ENCODE results near the gene WNT4. TPM values are rescaled to one million over a fixed set of nuclear protein-coding genes. Genes with fewer than 3 reads are reported as not detected.

Gene WNT4
- total RNA-seq, 1 experiment from 2014 or later: 0.92 TPM

DNA sequence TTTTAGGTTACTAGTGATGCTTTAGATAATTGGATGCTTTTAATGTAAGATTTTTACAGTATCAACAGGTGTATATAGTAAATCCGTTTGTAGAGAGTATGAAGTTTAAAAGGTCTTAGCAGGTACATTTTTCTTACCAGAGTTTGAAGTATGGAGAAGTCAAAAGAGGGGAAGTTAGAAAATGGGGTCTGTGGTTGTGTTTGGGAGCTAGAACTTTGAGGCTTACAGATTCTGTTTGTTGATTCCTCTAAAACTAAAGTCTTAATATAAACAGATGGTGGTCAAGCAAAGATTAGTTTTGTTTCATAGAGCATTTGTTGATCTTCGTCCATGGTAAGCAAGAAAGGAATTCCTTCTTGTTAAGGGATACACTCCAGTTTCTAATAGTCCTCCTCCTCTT, 54.6 kb downstream of the WNT4 start:
- Histone ChIP-seq H3K9me3 (ENCODE audit: control insufficient read depth, insufficient read depth, low read depth, low read length) (no peaks in the 10 kb centered on the region), H3K27ac (ENCODE audit: low read length) (no peak overlapping the region), H3K36me3 (ENCODE audit: control insufficient read depth, insufficient read depth, low read length) (peaks cover 29% of the 10 kb centered on the region), H3K4me1 (ENCODE audit: control insufficient read depth, insufficient read depth, low read length) (peaks cover 18% of the 10 kb centered on the region), H3K27me3 (ENCODE audit: control insufficient read depth, insufficient read depth, low read length) (no peaks in the 10 kb centered on the region), H3K4me3 (ENCODE audit: low read depth in 2 of 2, low read length in 2 of 2) (no peak overlapping the region)
- ATAC-seq (no peak), DNase-seq (ENCODE audit: low read depth, low spot score) (no peak)
- intact Hi-C loops (cut with micrococcal nuclease; ENCODE audit: unreplicated experiment) (no loop called here), in situ Hi-C loops (cut with HindIII; ENCODE audit: low pct_unique_long_range_greater_than_20kb, low sequenced_read_pairs) (no loop called here)
- BruUV-seq (replicated peaks): no TSS peak
- ChIA-PET POLR2A (no interaction called here), CTCF (no interaction called here)
- TF ChIP-seq, protein P1, sequence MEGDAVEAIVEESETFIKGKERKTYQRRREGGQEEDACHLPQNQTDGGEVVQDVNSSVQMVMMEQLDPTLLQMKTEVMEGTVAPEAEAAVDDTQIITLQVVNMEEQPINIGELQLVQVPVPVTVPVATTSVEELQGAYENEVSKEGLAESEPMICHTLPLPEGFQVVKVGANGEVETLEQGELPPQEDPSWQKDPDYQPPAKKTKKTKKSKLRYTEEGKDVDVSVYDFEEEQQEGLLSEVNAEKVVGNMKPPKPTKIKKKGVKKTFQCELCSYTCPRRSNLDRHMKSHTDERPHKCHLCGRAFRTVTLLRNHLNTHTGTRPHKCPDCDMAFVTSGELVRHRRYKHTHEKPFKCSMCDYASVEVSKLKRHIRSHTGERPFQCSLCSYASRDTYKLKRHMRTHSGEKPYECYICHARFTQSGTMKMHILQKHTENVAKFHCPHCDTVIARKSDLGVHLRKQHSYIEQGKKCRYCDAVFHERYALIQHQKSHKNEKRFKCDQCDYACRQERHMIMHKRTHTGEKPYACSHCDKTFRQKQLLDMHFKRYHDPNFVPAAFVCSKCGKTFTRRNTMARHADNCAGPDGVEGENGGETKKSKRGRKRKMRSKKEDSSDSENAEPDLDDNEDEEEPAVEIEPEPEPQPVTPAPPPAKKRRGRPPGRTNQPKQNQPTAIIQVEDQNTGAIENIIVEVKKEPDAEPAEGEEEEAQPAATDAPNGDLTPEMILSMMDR (IDR thresholded peaks at IDR 0.05): no peak
- TF ChIP-seq, protein P2, sequence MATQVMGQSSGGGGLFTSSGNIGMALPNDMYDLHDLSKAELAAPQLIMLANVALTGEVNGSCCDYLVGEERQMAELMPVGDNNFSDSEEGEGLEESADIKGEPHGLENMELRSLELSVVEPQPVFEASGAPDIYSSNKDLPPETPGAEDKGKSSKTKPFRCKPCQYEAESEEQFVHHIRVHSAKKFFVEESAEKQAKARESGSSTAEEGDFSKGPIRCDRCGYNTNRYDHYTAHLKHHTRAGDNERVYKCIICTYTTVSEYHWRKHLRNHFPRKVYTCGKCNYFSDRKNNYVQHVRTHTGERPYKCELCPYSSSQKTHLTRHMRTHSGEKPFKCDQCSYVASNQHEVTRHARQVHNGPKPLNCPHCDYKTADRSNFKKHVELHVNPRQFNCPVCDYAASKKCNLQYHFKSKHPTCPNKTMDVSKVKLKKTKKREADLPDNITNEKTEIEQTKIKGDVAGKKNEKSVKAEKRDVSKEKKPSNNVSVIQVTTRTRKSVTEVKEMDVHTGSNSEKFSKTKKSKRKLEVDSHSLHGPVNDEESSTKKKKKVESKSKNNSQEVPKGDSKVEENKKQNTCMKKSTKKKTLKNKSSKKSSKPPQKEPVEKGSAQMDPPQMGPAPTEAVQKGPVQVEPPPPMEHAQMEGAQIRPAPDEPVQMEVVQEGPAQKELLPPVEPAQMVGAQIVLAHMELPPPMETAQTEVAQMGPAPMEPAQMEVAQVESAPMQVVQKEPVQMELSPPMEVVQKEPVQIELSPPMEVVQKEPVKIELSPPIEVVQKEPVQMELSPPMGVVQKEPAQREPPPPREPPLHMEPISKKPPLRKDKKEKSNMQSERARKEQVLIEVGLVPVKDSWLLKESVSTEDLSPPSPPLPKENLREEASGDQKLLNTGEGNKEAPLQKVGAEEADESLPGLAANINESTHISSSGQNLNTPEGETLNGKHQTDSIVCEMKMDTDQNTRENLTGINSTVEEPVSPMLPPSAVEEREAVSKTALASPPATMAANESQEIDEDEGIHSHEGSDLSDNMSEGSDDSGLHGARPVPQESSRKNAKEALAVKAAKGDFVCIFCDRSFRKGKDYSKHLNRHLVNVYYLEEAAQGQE (IDR thresholded peaks at IDR 0.05; ENCODE audit: insufficient read depth in 1 of 2, low read depth in 2 of 2, low read length in 1 of 2): no peak
- TF ChIP-seq TCF7L2 (IDR thresholded peaks at IDR 0.05; ENCODE audit: low read depth, low read length) (no peak), POLR2AphosphoS5 (IDR thresholded peaks at IDR 0.05; ENCODE audit: low read depth, low read length) (no peak), SIN3A (IDR thresholded peaks at IDR 0.05; ENCODE audit: borderline replicate concordance, insufficient read depth, low read depth, low read length) (no peak)

DNA sequence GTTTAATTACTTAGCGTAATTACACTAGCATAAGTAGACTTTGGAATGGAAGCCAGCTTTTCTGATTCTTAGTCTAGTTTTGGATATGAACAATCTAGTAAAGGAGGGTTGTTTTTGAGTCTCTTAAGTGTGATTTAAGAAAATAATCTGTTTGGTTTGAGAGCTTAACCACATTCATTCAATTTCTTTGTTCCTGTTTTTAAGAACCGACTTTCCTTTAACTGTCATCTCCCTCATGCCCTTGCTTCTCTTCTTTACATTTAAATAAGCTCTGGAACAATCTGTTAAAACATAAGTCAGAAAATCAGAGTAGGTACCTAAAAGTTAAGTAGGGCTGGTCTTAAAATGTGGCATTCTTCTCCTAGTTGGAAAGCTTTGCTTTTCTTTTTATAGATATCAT, 62.7 kb downstream of the WNT4 start:
- no peak overlapping the region for H3K27ac ChIP-seq (ENCODE audit: low read length)
- no peaks in the 10 kb centered on the region for H3K9me3 ChIP-seq (ENCODE audit: control insufficient read depth, insufficient read depth, low read depth, low read length)
- no peak for DNase-seq (ENCODE audit: low read depth, low spot score)
- TF ChIP-seq, protein P1 (IDR thresholded peaks at IDR 0.05): no peak
- TF ChIP-seq SIN3A (IDR thresholded peaks at IDR 0.05; ENCODE audit: borderline replicate concordance, insufficient read depth, low read depth, low read length) (no peak), POLR2AphosphoS5 (IDR thresholded peaks at IDR 0.05; ENCODE audit: low read depth, low read length) (no peak), TCF7L2 (IDR thresholded peaks at IDR 0.05; ENCODE audit: low read depth, low read length) (no peak)
- TF ChIP-seq, protein P2 (IDR thresholded peaks at IDR 0.05; ENCODE audit: insufficient read depth in 1 of 2, low read depth in 2 of 2, low read length in 1 of 2): no peak
- in situ Hi-C loops (cut with HindIII; ENCODE audit: low pct_unique_long_range_greater_than_20kb, low sequenced_read_pairs) (no loop called here), intact Hi-C loops (cut with micrococcal nuclease; ENCODE audit: unreplicated experiment) (no loop called here)
- no TSS peak for BruUV-seq (replicated peaks)
- no peak for ATAC-seq
- ChIA-PET POLR2A (no interaction called here), CTCF (no interaction called here)
- peaks cover 30% of the 10 kb centered on the region for H3K36me3 ChIP-seq (ENCODE audit: control insufficient read depth, insufficient read depth, low read length)
- H3K4me1 ChIP-seq (ENCODE audit: control insufficient read depth, insufficient read depth, low read length): peaks cover 11% of the 10 kb centered on the region; the same call in 1 of the 2 replicates
- no peak overlapping the region for H3K4me3 ChIP-seq (ENCODE audit: low read depth in 2 of 2, low read length in 2 of 2)
- no peaks in the 10 kb centered on the region for H3K27me3 ChIP-seq (ENCODE audit: control insufficient read depth, insufficient read depth, low read length)
